ENCODE measurements around the gene ZNF3. TPM values are rescaled to one million over a fixed set of nuclear protein-coding genes. Genes with fewer than 3 reads are reported as not detected.

ZNF3 gene
- polyA plus RNA-seq, 2 of the 4 experiments (the other 2 are of a cell fraction): 22.5 to 30.2 TPM

DNA sequence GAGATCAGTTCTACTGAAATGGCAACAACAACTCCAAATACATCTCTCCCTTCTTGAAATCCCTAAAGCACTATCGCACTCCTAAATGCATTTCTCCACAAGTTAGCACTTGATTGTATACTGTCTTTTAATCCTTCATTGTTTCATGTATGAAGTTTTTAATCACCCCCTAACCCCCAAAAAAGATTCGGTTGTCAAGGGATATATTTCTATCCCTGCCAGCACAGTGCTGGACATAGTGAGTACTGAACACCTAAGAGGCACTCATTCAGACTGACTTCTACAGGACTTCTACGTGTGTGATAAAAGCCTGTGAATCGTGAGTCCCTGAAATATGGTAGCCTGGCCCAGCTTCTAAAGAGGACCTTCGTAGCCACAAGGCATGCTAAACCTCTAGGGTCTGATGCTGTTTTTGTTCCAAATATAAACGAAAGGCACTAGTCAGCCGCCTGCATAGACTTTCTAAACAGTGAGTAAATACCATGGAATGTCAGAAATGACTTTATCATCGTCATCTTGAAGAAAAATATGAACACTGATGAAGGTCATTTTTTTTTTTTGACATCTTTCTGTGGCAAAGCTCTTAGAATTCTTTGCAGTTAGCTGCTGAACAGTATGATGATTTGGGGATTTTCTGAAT, 46.5 kb downstream of the ZNF3 start:
- Histone ChIP-seq H3K9me3 (peaks cover 45% of the 10 kb centered on the region), H3K4me1 (peaks cover 9% of the 10 kb centered on the region; the same call in 2 of the 3 replicates), H3K4me3 (no peak overlapping the region), H3K4me2 (peak overlapping the region; percentile 19; the same call in 1 of the 3 replicates), H3K27ac (peak overlapping the region in 1 of 2 experiments; percentile 48; a peak in 2 of 6 replicates)
- DNase-seq (ENCODE audit: low read depth in 1 of 2, low spot score in 1 of 2) (peak in 1 of 2 experiments; percentile 42), FAIRE-seq (no peak), ATAC-seq (peak; percentile 39 to 81; a peak in 5 of 6 replicates)
- POLR2A ChIA-PET: no interaction called here
- 36% methylated on average over 8 of the region's 8 CpGs for WGBS (ENCODE audit: missing lambda C conversion rate)
- CTCF ChIA-PET: no interaction called here
- no peak for TF ChIP-seq ELK1 (IDR thresholded peaks at IDR 0.05; ENCODE audit: low read depth, low read length)
- no peak for TF ChIP-seq FOSL2 (IDR thresholded peaks at IDR 0.05)
- TF ChIP-seq FOSL2 (CRISPR knock-in tag; IDR thresholded peaks at IDR 0.05): peak; percentile 47; the same call in 1 of the 2 replicates
- TF ChIP-seq, protein P1, sequence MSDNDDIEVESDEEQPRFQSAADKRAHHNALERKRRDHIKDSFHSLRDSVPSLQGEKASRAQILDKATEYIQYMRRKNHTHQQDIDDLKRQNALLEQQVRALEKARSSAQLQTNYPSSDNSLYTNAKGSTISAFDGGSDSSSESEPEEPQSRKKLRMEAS (IDR thresholded peaks at IDR 0.05): peak; percentile 40; the same call in 1 of the 2 replicates
- TF ChIP-seq TFCP2L1 (CRISPR knock-in tag; IDR thresholded peaks at IDR 0.05): no peak
- TF ChIP-seq MAFK (IDR thresholded peaks at IDR 0.05; ENCODE audit: partially characterized antibody): no peak
- TF ChIP-seq JUNB (IDR thresholded peaks at IDR 0.05): peak; percentile 32; the same call in 1 of the 2 replicates
- TF ChIP-seq CHD4 (IDR thresholded peaks at IDR 0.05; ENCODE audit: borderline replicate concordance): no peak
- TF ChIP-seq ZFP36 (IDR thresholded peaks at IDR 0.05; ENCODE audit: borderline replicate concordance, partially characterized antibody): no peak
- TF ChIP-seq GATA3 (IDR thresholded peaks at IDR 0.05; ENCODE audit: borderline replicate concordance): peak; percentile 68; the same call in 1 of the 2 replicates
- no peak for TF ChIP-seq FOXS1 (CRISPR knock-in tag; IDR thresholded peaks at IDR 0.05)
- no peak for TF ChIP-seq HES2 (IDR thresholded peaks at IDR 0.05)
- TF ChIP-seq, protein P2, sequence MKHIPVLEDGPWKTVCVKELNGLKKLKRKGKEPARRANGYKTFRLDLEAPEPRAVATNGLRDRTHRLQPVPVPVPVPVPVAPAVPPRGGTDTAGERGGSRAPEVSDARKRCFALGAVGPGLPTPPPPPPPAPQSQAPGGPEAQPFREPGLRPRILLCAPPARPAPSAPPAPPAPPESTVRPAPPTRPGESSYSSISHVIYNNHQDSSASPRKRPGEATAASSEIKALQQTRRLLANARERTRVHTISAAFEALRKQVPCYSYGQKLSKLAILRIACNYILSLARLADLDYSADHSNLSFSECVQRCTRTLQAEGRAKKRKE (CRISPR knock-in tag; IDR thresholded peaks at IDR 0.05; ENCODE audit: low read depth): no peak
- TF ChIP-seq HOXA7 (CRISPR knock-in tag; IDR thresholded peaks at IDR 0.05): no peak

GRCh38 chr7:100033526-100033925, 48.0 kb downstream of the ZNF3 start:
- 92% methylated on average over 6 of the region's 6 CpGs for WGBS (ENCODE audit: missing lambda C conversion rate)
- ATAC-seq: no peak
- TF ChIP-seq REST (IDR thresholded peaks at IDR 0.05) (no peak), MYC (IDR thresholded peaks at IDR 0.05; ENCODE audit: borderline replicate concordance, low read length) (no peak), POLR2A (IDR thresholded peaks at IDR 0.05; ENCODE audit: low read length) (no peak), ELK1 (IDR thresholded peaks at IDR 0.05; ENCODE audit: low read depth, low read length) (no peak), EP300 (IDR thresholded peaks at IDR 0.05) (no peak)
- H3K4me3 ChIP-seq: no peak overlapping the region
- POLR2A ChIA-PET: no interaction called here
- H3K4me1 ChIP-seq: peaks cover 9% of the 10 kb centered on the region; the same call in 2 of the 3 replicates
- CTCF ChIA-PET: interaction anchor here (1.0 to 1.4 kb wide), 5 partner anchors 9 to 20 kb away, joined by 3 to 5 read pairs (median 3); no protein-coding TSS in a partner anchor
- H3K4me2 ChIP-seq: no peak overlapping the region
- H3K9me3 ChIP-seq: peaks cover 45% of the 10 kb centered on the region
- no peak for DNase-seq (ENCODE audit: low read depth in 1 of 2, low spot score in 1 of 2)
- FAIRE-seq: no peak
- H3K27ac ChIP-seq: no peak overlapping the region

Measured in A549 (cell line).